Measurements from ENCODE around the gene STARD7.

The STARD7 gene

DNA sequence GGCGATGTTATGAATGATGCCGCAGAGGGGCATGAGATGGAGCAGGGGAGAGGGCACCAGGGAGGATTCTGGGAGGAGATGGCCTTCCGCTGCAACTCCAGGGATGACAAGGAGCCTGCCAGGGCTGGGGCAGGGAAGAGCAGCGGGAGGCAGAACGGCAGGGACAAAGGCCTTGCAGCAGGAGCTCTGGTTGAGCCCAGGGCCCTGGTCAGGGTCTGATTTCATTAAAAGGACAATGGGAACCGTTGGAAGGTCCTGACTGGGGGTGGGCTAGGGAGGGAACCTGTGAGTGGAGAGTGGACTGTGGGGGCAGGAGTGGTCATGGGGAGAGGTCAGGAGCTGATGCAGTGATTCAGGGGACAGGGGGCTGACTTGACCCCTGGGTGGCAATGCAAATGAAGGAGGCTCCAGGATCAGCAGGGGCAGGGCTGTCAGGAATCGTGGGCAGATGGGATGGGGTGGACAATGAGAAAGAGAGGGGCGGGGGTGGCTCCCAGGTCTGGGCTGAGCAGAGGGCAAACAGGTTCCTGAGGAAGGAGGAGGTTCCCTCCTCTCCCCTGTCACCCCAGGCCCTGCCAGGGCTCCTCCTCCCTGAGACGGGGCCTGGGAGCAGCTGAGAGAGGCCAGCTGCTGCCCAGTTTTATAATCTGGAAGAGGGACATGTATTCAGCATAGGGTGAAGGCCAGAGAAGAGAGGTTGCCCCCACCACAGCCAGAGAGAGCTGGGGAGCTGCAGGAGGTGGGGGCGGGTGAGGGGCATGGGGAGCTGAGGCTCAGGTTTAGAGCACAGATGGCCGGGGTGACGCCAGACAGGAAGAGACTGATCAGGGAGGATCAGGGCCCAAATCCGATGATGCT, 56.1 kb downstream of the STARD7 start:
- Histone ChIP-seq H3K9me3 (replicated peaks in 1 of 11) (no peaks in the 10 kb centered on the region), H3K27me3 (no peaks in the 10 kb centered on the region), H3K36me3 (no peaks in the 10 kb centered on the region), H3K27ac (no peak overlapping the region), H4K20me1 (no peaks in the 10 kb centered on the region), H3K4me2 (peak overlapping the region in 3 of 11 experiments; percentile 12 to 53 (median 32); a peak in 4 of 22 replicates), H3K4me1 (peaks cover 43 to 80% (median 73%) of the 10 kb centered on the region in 10 experiments), H3K4me3 (no peak overlapping the region), H3K9ac (no peak overlapping the region; a peak in 1 of 22 replicates)
- TF ChIP-seq Cebpa-rat (IDR thresholded peaks at IDR 0.05), result no peak

GRCh38 chr2:96151595-96152303, 56.9 kb downstream of the STARD7 start:
- H3K27ac ChIP-seq, result no peak overlapping the region
- H3K27me3 ChIP-seq, result no peaks in the 10 kb centered on the region
- peak overlapping the region in 6 of 11 experiments; percentile 12 to 64 (median 40); a peak in 11 of 22 replicates for H3K4me2 ChIP-seq
- no peaks in the 10 kb centered on the region for H4K20me1 ChIP-seq
- H3K4me3 ChIP-seq, result no peak overlapping the region
- TF ChIP-seq Cebpa-rat (IDR thresholded peaks at IDR 0.05), result no peak
- H3K4me1 ChIP-seq, result peaks cover 43 to 80% (median 73%) of the 10 kb centered on the region in 10 experiments
- no peaks in the 10 kb centered on the region for H3K36me3 ChIP-seq
- H3K9me3 ChIP-seq (replicated peaks in 1 of 11), result no peaks in the 10 kb centered on the region
- H3K9ac ChIP-seq, result no peak overlapping the region

GRCh38 chr2:96150791-96151594, 57.6 kb downstream of the STARD7 start:
- TF ChIP-seq Cebpa-rat (IDR thresholded peaks at IDR 0.05), result no peak
- Histone ChIP-seq H3K9ac (no peak overlapping the region), H4K20me1 (no peaks in the 10 kb centered on the region), H3K4me1 (peaks cover 46 to 80% (median 73%) of the 10 kb centered on the region in 10 experiments), H3K4me3 (no peak overlapping the region), H3K4me2 (peak overlapping the region in 6 of 11 experiments; percentile 32 to 98 (median 46); a peak in 12 of 22 replicates), H3K9me3 (replicated peaks in 1 of 11) (no peaks in the 10 kb centered on the region), H3K36me3 (no peaks in the 10 kb centered on the region), H3K27me3 (no peaks in the 10 kb centered on the region), H3K27ac (no peak overlapping the region)

DNA sequence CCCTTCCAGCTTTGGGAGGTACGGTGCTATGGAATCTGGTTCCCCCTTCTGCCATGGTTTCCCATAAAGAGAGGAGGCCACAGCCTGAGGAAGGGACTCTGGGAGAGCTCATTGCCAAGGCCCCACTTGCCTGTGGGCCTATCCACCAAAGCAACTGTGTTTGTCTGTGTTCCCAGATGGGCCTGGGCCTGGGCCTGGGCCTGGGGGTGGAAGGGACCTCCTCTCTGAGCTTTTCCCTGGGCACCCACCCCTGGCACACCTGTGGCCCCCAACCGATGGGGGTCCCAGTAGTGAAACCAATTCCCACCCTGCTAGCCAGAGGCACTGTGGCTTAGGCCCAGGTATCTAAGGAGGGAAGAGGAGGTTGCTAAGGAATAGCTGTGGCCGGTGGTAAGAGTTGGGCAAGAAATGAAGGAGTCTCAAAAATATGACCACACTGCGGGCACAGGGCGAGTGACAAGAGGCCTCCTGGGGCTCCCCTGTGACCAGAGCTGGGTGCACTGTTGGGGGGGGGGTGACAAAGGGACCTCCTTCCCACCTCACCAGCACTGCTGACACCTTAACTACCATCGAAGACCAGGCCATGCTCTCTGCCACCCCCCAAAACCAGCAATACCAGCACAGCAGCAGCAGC, 58.5 kb downstream of the STARD7 start:
- no peak overlapping the region for H3K9ac ChIP-seq
- H4K20me1 ChIP-seq, result peaks cover 0 to under 1% (median 0%) of the 10 kb centered on the region in 11 experiments; a peak in 1 of 22 replicates
- H3K4me1 ChIP-seq, result peaks cover 48 to 80% (median 76%) of the 10 kb centered on the region in 10 experiments
- no peak for TF ChIP-seq Cebpa-rat (IDR thresholded peaks at IDR 0.05)
- H3K4me3 ChIP-seq, result no peak overlapping the region
- H3K27me3 ChIP-seq, result no peaks in the 10 kb centered on the region
- peak overlapping the region in 1 of 11 experiments; percentile 22; a peak in 1 of 22 replicates for H3K27ac ChIP-seq
- H3K4me2 ChIP-seq, result peak overlapping the region in 8 of 11 experiments; percentile 2 to 99 (median 44); a peak in 10 of 22 replicates
- no peaks in the 10 kb centered on the region for H3K9me3 ChIP-seq (replicated peaks in 1 of 11)
- no peaks in the 10 kb centered on the region for H3K36me3 ChIP-seq

GRCh38 chr2:96148410-96149217, 60.0 kb downstream of the STARD7 start:
- Histone ChIP-seq H3K9me3 (replicated peaks in 1 of 11) (no peaks in the 10 kb centered on the region), H3K4me2 (peak overlapping the region; percentile 81 to 99 (median 98)), H3K9ac (peak overlapping the region in 9 of 11 experiments; percentile 8 to 98 (median 40); a peak in 13 of 22 replicates), H3K36me3 (peaks cover under 1 to 7% (median 6%) of the 10 kb centered on the region in 11 experiments; a peak in 19 of 22 replicates), H4K20me1 (peaks cover 7 to 15% (median 10%) of the 10 kb centered on the region in 11 experiments; a peak in 21 of 22 replicates), H3K27ac (peak overlapping the region; percentile 4 to 94 (median 36); a peak in 16 of 22 replicates), H3K4me1 (peaks cover 59 to 88% (median 78%) of the 10 kb centered on the region in 10 experiments), H3K27me3 (no peaks in the 10 kb centered on the region), H3K4me3 (peak overlapping the region in 4 of 10 experiments; percentile 27 to 51 (median 33); a peak in 6 of 20 replicates)
- TF ChIP-seq Cebpa-rat (IDR thresholded peaks at IDR 0.05), result no peak

GRCh38 chr2:96147593-96148201, 60.9 kb downstream of the STARD7 start:
- H3K9me3 ChIP-seq (replicated peaks in 1 of 11), result no peaks in the 10 kb centered on the region
- H3K4me1 ChIP-seq, result peaks cover 67 to 90% (median 80%) of the 10 kb centered on the region in 10 experiments
- no peak overlapping the region; a peak in 1 of 20 replicates for H3K4me3 ChIP-seq
- H4K20me1 ChIP-seq, result peaks cover 16 to 25% (median 20%) of the 10 kb centered on the region in 11 experiments; a peak in 21 of 22 replicates
- H3K4me2 ChIP-seq, result peak overlapping the region; percentile 81 to 99 (median 98)
- peak overlapping the region; percentile 4 to 94 (median 85); a peak in 16 of 22 replicates for H3K27ac ChIP-seq
- peaks cover 10 to 16% (median 15%) of the 10 kb centered on the region in 11 experiments; a peak in 20 of 22 replicates for H3K36me3 ChIP-seq
- TF ChIP-seq Cebpa-rat (IDR thresholded peaks at IDR 0.05), result no peak
- no peaks in the 10 kb centered on the region for H3K27me3 ChIP-seq
- peak overlapping the region in 8 of 11 experiments; percentile 8 to 98 (median 34); a peak in 10 of 22 replicates for H3K9ac ChIP-seq
